HG03135 (cell line): Measurements from ENCODE around the gene TP53I3.
A peak's percentile ranks its signal among the peaks of the same experiment; 100 is the strongest.
"Not testable (repeated sequence)": the region's sequence is repeated elsewhere in the genome, so short reads cannot be mapped to it uniquely, and the experiment has no call there.

ENCODE experiments used
- ATAC-seq: cut with Tn5 transposase; IDR thresholded peaks from one replicate; pipeline ENCODE4 v1.9.1; 2021; ENCODE audit warnings: mild to moderate bottlenecking, moderate library complexity; ENCODE audit not compliant: unreplicated experiment

The TP53I3 gene

GRCh38 chr2:24101992-24102391 is 17.4 kb upstream of the TP53I3 start:
- ATAC-seq: no peak

GRCh38 chr2:24100732-24101131 is 16.1 kb upstream of the TP53I3 start:
- not testable (repeated sequence) for ATAC-seq

GRCh38 chr2:24095171-24095677 is 10.6 kb upstream of the TP53I3 start:
- not testable (repeated sequence) for ATAC-seq

GRCh38 chr2:24093270-24093669 is 8.6 kb upstream of the TP53I3 start:
- ATAC-seq: not testable (repeated sequence)

GRCh38 chr2:24088821-24089359 is 4.3 kb upstream of the TP53I3 start:
- ATAC-seq: no peak

- ATAC-seq: no peak
Measured at GRCh38 chr2:24087032-24087431, 2.4 kb upstream of the TP53I3 start.

- no peak for ATAC-seq
Measured at GRCh38 chr2:24086241-24086640, 1.6 kb upstream of the TP53I3 start.

GRCh38 chr2:24085200-24085489 is 511 bp upstream of the TP53I3 start:
- ATAC-seq: no peak

- peak; percentile 71 for ATAC-seq
Measured at GRCh38 chr2:24083567-24084385, 858 bp downstream of the TP53I3 start.

GRCh38 chr2:24082787-24083566 is 1.7 kb downstream of the TP53I3 start:
- no peak for ATAC-seq

GRCh38 chr2:24080701-24081100 is 3.9 kb downstream of the TP53I3 start:
- ATAC-seq: no peak

- ATAC-seq: no peak
Measured at GRCh38 chr2:24077879-24078278, 6.8 kb downstream of the TP53I3 start.

- ATAC-seq: no peak
Measured at GRCh38 chr2:24077535-24077877, 7.1 kb downstream of the TP53I3 start.

GRCh38 chr2:24076849-24077534 is 7.6 kb downstream of the TP53I3 start:
- no peak for ATAC-seq

GRCh38 chr2:24075915-24076848 is 8.5 kb downstream of the TP53I3 start, which contains the start of gene SF3B6:
Gene SF3B6 (minus strand): TSS chr2:24076326. CDS start chr2:24076229, 97 bp downstream.
- ATAC-seq: peak; percentile 95

GRCh38 chr2:24075259-24075658 is 9.4 kb downstream of the TP53I3 start:
- ATAC-seq: no peak

GRCh38 chr2:24073816-24074215 is 10.8 kb downstream of the TP53I3 start:
- no peak for ATAC-seq

- no peak for ATAC-seq
Measured at GRCh38 chr2:24072259-24072658, 12.4 kb downstream of the TP53I3 start.

GRCh38 chr2:24065341-24065740 is 19.3 kb downstream of the TP53I3 start:
- no peak for ATAC-seq
